ENCODE results near the gene LRP3.

The LRP3 gene

GRCh38 chr19:33240181-33240771 is 46.1 kb downstream of the LRP3 start:
- DNase-seq, result no peak

- no peak for DNase-seq
Measured at GRCh38 chr19:33241091-33241529, 47.0 kb downstream of the LRP3 start.

GRCh38 chr19:33241530-33242101 is 47.5 kb downstream of the LRP3 start:
- no peak for DNase-seq

GRCh38 chr19:33242131-33242530 is 48.0 kb downstream of the LRP3 start:
- no peak for DNase-seq

GRCh38 chr19:33242911-33243310 is 48.8 kb downstream of the LRP3 start:
- no peak for DNase-seq

DNA sequence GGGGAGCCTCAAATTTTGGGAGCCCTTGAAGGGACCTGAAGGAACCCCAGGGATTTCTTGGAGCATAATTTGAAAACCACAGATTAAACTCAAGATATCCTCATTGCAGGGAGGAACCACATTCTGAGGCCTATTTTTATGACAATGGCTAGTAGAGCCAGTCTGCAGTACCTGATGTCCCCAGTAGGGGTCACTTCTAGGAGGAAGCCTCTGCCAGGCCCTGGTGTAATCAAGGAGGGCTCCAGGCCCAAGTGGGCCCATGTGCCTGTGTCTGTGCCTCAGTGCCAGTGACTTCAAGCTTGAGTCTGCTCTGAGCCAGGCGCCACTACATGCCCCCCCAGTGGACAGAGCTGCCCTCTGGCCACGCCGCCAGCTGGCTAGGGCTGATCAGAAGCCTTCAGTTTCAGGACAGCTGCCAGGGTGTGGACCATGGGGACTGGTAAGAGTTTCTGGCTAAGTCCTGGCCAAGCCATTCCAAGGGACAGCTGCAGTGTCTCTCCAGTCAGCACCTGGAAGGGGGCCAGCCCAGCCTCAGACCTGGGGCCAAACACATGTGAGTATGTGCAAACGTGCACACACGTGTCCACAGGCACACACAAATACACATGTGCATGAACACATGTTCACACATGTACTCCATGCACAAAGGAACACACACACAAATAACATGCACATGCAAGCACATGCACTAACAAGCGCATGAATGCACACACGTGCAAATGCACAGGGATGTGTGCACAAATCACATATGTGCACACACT is 52.0 kb downstream of the LRP3 start:
- DNase-seq, result no peak

GRCh38 chr19:33246709-33247440 is 52.7 kb downstream of the LRP3 start:
- no peak for DNase-seq

DNA sequence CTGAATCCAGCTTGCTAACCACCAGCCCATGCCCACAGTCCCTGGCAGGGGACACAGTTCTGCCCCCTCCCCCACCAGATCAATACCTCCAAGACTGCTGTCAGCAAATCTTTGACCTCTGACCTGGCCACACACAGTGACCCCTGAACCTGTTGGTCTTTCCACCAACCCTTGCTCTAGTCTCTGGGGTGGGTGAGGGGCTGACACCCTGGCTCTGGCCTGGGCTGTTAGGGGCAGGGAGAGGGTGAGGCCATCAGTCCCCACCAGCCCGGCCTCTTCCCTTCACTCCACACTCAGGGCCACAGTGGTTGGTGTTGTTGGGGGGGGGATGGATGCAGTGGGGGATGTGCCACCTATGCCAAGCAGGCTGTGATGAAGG is 53.3 kb downstream of the LRP3 start:
- no peak for DNase-seq

- DNase-seq, result no peak
Measured at GRCh38 chr19:33248104-33248503, 54.0 kb downstream of the LRP3 start.

GRCh38 chr19:33248553-33248953 is 54.4 kb downstream of the LRP3 start:
- DNase-seq, result no peak

- no peak for DNase-seq
Measured at GRCh38 chr19:33248954-33249613, 55.0 kb downstream of the LRP3 start.

GRCh38 chr19:33249740-33250366 is 55.7 kb downstream of the LRP3 start:
- no peak for DNase-seq

- no peak for DNase-seq
Measured at GRCh38 chr19:33250500-33250899, 56.4 kb downstream of the LRP3 start.

GRCh38 chr19:33251076-33251475 is 56.9 kb downstream of the LRP3 start:
- DNase-seq, result no peak

DNA sequence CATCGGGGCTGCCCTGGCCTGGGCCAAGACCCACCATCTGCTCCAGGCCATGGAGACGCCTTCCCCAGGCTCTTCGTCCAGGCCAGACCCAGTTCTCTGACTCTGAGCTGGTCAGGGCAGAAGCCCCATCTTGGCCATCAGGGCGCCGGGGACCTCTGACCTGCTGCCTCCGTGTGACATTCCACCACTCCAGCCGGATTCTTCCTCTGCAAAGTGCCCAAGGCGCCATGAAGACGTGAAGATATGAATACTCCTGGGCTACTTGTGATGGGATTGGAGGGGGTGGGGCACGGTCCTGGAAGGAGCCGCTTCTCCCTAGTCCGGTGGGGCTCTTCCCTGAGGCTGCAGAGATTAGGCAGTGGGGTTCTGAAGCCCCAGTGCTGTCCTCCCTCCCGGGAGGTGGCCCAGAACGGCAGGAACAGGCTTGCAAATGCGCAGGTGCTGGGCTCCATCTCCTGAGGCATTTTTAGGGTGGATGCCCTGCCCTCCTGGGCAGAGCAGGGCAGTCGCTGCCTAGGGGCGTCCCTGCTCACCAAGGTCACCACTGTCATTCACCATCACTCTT is 57.5 kb downstream of the LRP3 start:
- no peak for DNase-seq

GRCh38 chr19:33252418-33252962 is 58.4 kb downstream of the LRP3 start:
- no peak for DNase-seq

DNA sequence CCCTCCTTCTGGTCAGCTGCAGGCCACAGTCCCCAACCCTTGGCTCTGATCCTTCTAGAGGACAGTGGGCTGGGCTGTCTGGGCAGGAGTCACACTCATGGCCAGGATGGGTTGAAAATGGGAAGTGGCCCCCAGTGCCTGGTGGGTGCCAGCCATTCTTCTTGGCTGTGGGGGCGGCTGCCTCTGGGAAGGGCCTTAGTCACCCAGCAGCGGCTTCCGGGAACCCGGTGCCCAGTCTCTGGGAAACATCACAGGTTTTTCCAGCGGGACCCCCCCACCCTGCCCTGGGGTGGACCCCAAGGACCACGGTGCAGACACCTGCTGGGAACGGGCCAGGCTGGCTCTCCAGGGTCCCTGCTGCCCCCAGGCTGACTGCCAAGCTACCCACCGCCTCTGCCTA is 58.8 kb downstream of the LRP3 start:
- DNase-seq, result no peak

DNA sequence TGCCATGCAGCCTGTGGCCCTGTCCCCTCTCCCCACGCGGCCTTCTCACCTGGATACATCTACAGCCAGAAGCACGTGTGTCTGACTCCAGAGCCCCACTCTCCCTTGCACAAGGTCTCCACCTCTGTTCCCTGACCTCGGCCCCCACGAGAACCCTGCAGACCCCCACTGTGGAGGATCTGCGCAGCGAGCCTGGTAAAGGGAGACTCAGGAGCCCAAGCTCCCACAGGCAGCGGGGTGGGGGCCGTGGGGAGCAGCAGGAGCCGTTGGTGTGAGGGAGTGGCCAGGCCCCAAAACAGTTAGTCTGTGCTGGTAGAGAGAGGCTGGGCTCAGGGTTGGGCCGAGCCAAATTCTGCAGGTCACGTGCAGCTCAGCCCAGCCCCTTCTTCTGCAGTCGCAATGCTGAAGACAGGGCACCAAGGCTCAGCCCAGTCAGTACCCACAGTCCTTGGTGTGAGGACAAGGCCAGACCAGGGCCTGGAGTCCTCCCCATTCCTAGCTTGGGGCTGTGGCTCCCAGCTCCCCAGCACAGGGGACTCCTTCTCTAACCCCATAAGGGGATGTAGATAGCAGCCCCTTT is 60.2 kb downstream of the LRP3 start:
- no peak for DNase-seq

DNA sequence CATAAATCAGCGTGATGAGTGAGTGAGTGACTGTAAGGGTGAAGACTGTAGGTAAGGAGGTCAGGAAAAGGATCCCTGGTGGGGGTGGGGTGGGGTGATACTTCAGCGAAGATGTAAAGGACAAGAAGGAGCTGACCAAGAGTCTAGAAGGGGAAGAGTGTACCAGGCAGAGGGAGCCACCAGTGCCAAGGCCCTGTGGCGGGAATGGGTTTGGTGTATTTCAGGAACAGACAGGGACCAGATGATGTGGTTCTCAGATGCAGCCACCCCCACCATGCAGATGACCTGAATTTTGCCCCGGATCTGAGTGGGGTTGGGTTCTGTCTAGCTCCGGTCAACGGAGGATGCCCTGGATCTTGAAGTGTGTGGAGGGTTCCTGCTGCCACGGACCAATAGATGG is 61.7 kb downstream of the LRP3 start:
- no peak for DNase-seq

DNA sequence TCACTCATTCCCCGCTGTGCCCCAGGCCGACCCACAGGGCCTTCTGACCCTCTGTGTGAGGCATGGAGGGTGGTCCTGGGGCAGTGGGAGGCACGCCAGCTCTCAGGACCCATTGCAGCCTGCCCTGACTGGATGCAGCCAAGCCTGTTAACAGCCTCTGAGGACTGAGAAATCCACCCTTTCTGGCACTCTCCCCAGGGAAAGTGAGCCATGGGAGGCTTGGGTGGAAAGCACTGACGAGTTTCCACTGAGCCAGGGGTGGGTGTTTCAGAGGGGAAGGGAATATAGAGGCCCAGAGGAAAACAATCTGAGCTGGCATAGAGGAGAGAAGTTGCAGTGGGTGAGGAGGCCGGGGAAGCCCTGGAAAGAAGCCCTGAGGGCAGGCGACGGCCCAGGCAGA is 62.1 kb downstream of the LRP3 start:
- peak; percentile 43 for DNase-seq

- DNase-seq, result no peak
Measured at GRCh38 chr19:33257828-33258227, 63.7 kb downstream of the LRP3 start.
